Coronary artery (tissue), 2 donors: Measurements from ENCODE around the gene RAB11FIP5.
A peak's percentile ranks its signal among the peaks of the same experiment; 100 is the strongest.

Experiments
- DNase-seq: peaks from one replicate; pipeline ENCODE4 v3.0.0-alpha.2; 2017; ENCODE audit warnings: low spot score
- H3K27ac ChIP-seq, 2 donors: fragments of 200-600 bp; sonication (generic); one replicate each; pipeline ENCODE4 v1.5.1; 2016 to 2019
- H3K4me3 ChIP-seq: fragments of 200-600 bp; sonication (generic); 2 replicates; pipeline ENCODE4 v1.5.1; 2016; ENCODE audit warnings: mild to moderate bottlenecking, moderate library complexity
- TF ChIP-seq, protein P1 (sequence below): fragments of 200-600 bp; sonication (generic); IDR thresholded peaks from one replicate; pipeline ENCODE4 v1.5.1; 2019; ENCODE audit warnings: antibody characterized with exemption

Gene RAB11FIP5

DNA sequence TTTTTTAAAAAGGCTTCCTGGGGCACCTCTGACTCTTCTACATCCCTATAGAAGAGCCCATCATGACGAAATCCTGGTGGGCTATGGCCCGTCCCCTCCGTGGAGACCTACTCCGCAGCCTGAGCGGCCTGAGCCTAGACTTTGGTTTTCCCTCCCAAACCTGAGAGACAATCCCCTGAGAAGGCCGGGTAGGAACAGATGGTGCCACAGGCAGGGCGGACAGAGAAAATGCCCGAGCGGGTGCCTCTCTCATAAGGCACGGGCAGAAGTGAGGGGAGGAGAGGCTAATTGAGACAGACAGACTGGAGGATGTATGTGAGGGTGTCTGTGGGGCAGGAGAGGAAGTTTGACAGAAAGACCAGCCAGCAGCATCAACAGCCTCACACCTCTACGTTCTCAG lies 21.1 kb downstream of the RAB11FIP5 start:
- DNase-seq, result no peak
- H3K4me3 ChIP-seq, result no peak overlapping the region
- peak overlapping the region in 1 of 2 donors; percentile 19 for H3K27ac ChIP-seq
- TF ChIP-seq, protein P1, sequence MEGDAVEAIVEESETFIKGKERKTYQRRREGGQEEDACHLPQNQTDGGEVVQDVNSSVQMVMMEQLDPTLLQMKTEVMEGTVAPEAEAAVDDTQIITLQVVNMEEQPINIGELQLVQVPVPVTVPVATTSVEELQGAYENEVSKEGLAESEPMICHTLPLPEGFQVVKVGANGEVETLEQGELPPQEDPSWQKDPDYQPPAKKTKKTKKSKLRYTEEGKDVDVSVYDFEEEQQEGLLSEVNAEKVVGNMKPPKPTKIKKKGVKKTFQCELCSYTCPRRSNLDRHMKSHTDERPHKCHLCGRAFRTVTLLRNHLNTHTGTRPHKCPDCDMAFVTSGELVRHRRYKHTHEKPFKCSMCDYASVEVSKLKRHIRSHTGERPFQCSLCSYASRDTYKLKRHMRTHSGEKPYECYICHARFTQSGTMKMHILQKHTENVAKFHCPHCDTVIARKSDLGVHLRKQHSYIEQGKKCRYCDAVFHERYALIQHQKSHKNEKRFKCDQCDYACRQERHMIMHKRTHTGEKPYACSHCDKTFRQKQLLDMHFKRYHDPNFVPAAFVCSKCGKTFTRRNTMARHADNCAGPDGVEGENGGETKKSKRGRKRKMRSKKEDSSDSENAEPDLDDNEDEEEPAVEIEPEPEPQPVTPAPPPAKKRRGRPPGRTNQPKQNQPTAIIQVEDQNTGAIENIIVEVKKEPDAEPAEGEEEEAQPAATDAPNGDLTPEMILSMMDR, result no peak

DNA sequence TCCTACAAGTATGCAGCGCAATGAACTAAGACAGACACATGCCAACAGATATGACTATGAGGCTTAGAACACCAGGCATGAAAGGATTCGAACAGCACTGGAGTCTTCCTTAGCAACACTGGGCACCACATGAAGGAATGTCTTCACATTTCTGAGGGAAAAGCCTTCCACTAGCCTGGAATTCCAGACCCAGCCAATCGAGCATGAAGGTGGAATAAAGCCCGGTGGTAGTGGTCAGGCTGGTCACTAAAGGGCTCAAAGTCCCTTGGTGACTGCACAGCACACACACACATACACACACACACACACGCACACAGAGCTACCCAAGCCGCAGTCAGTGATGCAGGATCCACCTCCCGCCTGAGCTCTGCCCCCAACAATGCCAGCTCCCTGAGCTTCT lies 21.6 kb downstream of the RAB11FIP5 start:
- H3K4me3 ChIP-seq, result no peak overlapping the region
- TF ChIP-seq, protein P1, result no peak
- H3K27ac ChIP-seq, result peak overlapping the region in 1 of 2 donors; percentile 32
- no peak for DNase-seq

DNA sequence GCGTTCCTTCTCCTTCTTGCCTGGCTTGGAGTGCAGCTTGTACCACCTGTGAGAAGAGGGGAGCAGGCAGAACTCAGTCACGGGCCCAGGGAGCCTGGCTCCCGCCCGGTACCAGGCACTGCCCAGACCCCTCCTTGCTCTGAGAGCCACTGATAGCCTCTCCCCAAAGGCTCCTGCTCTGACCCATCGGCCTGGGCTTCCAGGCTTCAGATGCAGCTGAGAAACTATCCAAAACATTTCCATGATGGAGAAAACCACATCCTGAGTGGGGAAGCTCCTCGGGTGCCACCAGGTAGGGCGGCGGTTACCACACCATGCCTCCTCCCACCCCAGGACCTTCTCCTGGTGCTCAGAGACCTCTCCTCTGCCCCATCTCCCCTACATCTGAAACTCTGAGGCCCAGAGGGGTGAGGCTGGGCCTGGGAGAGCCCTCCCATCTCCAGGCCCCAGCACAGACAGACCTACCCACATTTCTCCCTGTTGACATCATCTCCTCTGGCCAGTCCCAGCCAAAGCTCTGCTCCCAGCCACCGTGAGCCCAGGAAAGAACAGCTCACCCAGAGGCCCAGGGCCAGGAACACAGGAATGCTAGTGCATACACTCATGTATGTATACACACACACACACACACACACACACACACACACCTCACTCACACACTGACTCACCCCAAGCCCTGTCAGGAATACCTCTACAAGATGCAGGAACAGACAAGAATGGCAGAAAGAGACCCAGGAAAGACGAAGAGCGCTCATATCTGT lies 23.3 kb downstream of the RAB11FIP5 start:
- peak overlapping the region; percentile 78 to 85 for H3K27ac ChIP-seq
- H3K4me3 ChIP-seq, result no peak overlapping the region
- DNase-seq, result peak; percentile 89
- TF ChIP-seq, protein P1, result no peak

DNA sequence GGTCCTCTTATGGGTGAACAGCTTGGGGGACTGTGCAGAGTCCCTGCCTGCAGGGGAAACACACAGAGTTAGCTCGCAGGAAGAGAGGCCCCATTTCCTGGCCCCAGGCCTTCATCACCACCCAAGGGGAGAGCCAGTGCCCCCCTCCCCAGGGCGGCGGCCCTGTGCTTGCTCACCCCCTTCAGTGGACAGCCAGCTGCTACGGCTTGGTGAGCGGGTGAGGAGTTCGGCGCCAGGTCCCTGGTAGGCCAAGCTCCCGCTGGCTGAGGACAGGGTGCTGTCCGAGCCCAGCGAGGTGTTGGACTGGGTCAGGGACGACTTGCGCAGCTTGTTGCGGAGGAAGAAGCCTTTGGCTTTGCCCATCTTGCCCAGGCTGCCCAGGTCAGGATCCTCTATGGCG lies 24.0 kb downstream of the RAB11FIP5 start:
- Histone ChIP-seq H3K27ac (peak overlapping the region in 1 of 2 donors; percentile 85), H3K4me3 (no peak overlapping the region)
- TF ChIP-seq, protein P1, result no peak
- DNase-seq, result no peak

DNA sequence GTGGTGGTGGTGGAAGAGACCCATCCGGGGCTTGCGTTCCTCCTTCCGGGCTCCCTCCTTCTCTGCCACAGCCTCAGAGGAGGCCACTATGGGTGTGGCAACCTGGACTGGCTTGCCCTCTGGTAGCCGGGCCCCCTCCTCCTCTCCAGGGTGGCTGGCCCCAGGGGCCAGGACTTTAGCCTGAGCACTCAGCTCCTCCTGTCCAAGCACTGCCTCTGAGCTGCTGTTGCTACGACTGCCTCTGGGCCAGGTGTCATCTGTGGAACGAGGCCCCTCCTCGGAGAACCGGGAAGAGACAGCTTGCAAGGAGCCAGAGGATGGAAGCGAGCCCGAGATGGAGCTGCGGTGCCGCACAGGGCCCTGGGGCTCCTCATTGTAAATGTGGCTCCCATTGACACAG lies 24.5 kb downstream of the RAB11FIP5 start:
- H3K4me3 ChIP-seq, result no peak overlapping the region
- TF ChIP-seq, protein P1, result no peak
- no peak for DNase-seq
- H3K27ac ChIP-seq, result no peak overlapping the region

DNA sequence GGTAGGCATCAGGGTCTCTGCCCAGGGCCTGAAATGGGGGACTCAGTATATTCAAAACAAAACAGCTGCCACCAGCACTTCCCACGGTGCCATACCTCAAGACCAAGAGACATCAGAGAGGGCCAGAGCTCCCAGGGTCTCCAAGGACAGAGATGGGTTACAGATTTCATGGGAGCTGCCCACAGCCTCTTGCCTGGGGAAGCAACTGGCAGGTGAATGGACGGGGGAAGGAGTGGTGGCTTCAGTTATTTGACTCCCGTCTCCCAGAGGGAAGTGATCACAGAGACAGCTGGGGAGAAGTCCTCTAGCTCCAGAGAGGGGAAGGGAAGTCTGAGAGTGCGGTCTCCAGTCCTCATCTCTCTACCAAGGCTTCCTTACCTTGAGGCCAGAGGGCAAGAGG lies 25.4 kb downstream of the RAB11FIP5 start:
- Histone ChIP-seq H3K4me3 (no peak overlapping the region), H3K27ac (no peak overlapping the region)
- TF ChIP-seq, protein P1, result no peak
- DNase-seq, result no peak

DNA sequence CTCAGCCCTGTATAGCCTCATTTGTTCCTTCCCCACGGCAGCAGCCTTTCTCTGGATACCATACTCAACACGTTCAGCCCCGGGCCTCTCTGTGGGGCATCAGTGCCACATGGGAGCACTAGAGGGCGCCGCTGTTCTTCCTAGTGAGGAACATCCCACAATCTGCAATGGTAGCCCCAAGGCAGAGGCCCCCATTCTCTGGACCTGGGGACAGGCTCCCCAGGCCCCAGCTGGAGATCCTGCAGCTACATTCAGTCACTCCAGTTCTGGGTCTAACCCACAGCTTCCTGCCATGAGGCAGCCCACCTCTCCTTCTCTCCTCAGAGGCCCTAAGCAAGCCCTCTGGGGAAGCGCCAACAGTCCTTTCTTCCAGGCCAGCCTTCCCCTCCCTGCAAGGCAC lies 27.1 kb downstream of the RAB11FIP5 start:
- TF ChIP-seq, protein P1, result peak; percentile 75

More for the DNA sequence above, 27.1 kb downstream of the RAB11FIP5 start:
- no peak overlapping the region for H3K4me3 ChIP-seq
- DNase-seq, result peak; percentile 84
- no peak overlapping the region for H3K27ac ChIP-seq
